Measurements from ENCODE around the gene KIAA1217. TPM values are rescaled to one million over a fixed set of nuclear protein-coding genes. Genes with fewer than 3 reads are reported as not detected.

KIAA1217 gene
- total RNA-seq, 1 donor from 2014 or later, result 54.3 TPM

GRCh38 chr10:24552346-24553016, 343.5 kb downstream of the KIAA1217 start:
- intact Hi-C loops (cut with DNase I), result no loop called here
- H3K27me3 ChIP-seq, result no peaks in the 10 kb centered on the region
- TF ChIP-seq POLR2AphosphoS5 (IDR thresholded peaks at IDR 0.05; ENCODE audit: insufficient read depth in 1 of 2, low read depth in 1 of 2), result no peak
- no peak for TF ChIP-seq POLR2A (IDR thresholded peaks at IDR 0.05)
- no peak for TF ChIP-seq CTCF (IDR thresholded peaks at IDR 0.05)
- DNase-seq (ENCODE audit: extremely low spot score in 2 of 2), result no peak
- no peak overlapping the region for H3K4me3 ChIP-seq
- H3K36me3 ChIP-seq, result no peaks in the 10 kb centered on the region
- H3K4me1 ChIP-seq, result peaks cover 14% of the 10 kb centered on the region
- no peak overlapping the region for H3K27ac ChIP-seq
- no peaks in the 10 kb centered on the region for H3K9me3 ChIP-seq

- H3K27ac ChIP-seq, result no peak overlapping the region
- no peak for TF ChIP-seq POLR2AphosphoS5 (IDR thresholded peaks at IDR 0.05; ENCODE audit: insufficient read depth in 1 of 2, low read depth in 1 of 2)
- no peak for TF ChIP-seq POLR2A (IDR thresholded peaks at IDR 0.05)
- TF ChIP-seq CTCF (IDR thresholded peaks at IDR 0.05), result no peak
- no peaks in the 10 kb centered on the region for H3K27me3 ChIP-seq
- H3K4me3 ChIP-seq, result no peak overlapping the region
- DNase-seq (ENCODE audit: extremely low spot score in 2 of 2), result no peak
- intact Hi-C loops (cut with DNase I), result no loop called here
- H3K4me1 ChIP-seq, result peaks cover 14% of the 10 kb centered on the region
- no peaks in the 10 kb centered on the region for H3K36me3 ChIP-seq
- no peaks in the 10 kb centered on the region for H3K9me3 ChIP-seq
Observed at GRCh38 chr10:24553051-24553612, 344.2 kb downstream of the KIAA1217 start.

GRCh38 chr10:24554036-24554435, 345.1 kb downstream of the KIAA1217 start:
- Histone ChIP-seq H3K27me3 (no peaks in the 10 kb centered on the region), H3K4me3 (no peak overlapping the region), H3K27ac (no peak overlapping the region), H3K9me3 (no peaks in the 10 kb centered on the region), H3K36me3 (no peaks in the 10 kb centered on the region), H3K4me1 (peaks cover 14% of the 10 kb centered on the region)
- intact Hi-C loops (cut with DNase I), result no loop called here
- DNase-seq (ENCODE audit: extremely low spot score in 2 of 2), result no peak
- no peak for TF ChIP-seq POLR2AphosphoS5 (IDR thresholded peaks at IDR 0.05; ENCODE audit: insufficient read depth in 1 of 2, low read depth in 1 of 2)
- TF ChIP-seq POLR2A (IDR thresholded peaks at IDR 0.05), result no peak
- TF ChIP-seq CTCF (IDR thresholded peaks at IDR 0.05), result no peak

- TF ChIP-seq CTCF (IDR thresholded peaks at IDR 0.05) (no peak), POLR2AphosphoS5 (IDR thresholded peaks at IDR 0.05; ENCODE audit: insufficient read depth in 1 of 2, low read depth in 1 of 2) (no peak), POLR2A (IDR thresholded peaks at IDR 0.05) (no peak)
- H3K4me3 ChIP-seq, result no peak overlapping the region
- no peaks in the 10 kb centered on the region for H3K36me3 ChIP-seq
- DNase-seq (ENCODE audit: extremely low spot score in 2 of 2), result no peak
- H3K9me3 ChIP-seq, result no peaks in the 10 kb centered on the region
- H3K4me1 ChIP-seq, result peaks cover 14% of the 10 kb centered on the region
- no peaks in the 10 kb centered on the region for H3K27me3 ChIP-seq
- H3K27ac ChIP-seq, result no peak overlapping the region
- intact Hi-C loops (cut with DNase I), result no loop called here
Observed at GRCh38 chr10:24556126-24556749, 347.3 kb downstream of the KIAA1217 start.
